ENCODE data around the gene LCMT1. TPM values are rescaled to one million over a fixed set of nuclear protein-coding genes. Genes with fewer than 3 reads are reported as not detected.

The LCMT1 gene
- total RNA-seq, 6 experiments from 2014 or later: 31.7 to 44.1 (median 41.5) TPM

DNA sequence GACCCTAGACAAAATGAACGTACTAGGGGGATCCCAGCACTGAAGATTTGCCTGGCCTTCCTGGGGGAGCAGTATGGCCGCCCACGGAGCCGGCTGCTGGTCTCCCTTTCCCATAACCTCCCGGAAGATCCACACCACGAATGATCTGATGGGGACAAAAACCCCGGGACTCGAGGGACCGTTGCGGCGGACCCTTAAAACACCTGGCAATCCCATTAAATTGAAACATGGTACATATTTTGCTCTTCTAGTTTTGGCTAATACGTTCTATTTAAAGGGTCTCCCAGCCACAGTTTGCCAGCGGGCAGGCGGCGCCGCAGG is 45.2 kb upstream of the LCMT1 start:
- H3K27ac Mint-ChIP-seq: peak overlapping the region; percentile 62
- H3K36me3 Mint-ChIP-seq (ENCODE audit: low read depth): peaks cover 8% of the 10 kb centered on the region
- TF ChIP-seq, protein P1, sequence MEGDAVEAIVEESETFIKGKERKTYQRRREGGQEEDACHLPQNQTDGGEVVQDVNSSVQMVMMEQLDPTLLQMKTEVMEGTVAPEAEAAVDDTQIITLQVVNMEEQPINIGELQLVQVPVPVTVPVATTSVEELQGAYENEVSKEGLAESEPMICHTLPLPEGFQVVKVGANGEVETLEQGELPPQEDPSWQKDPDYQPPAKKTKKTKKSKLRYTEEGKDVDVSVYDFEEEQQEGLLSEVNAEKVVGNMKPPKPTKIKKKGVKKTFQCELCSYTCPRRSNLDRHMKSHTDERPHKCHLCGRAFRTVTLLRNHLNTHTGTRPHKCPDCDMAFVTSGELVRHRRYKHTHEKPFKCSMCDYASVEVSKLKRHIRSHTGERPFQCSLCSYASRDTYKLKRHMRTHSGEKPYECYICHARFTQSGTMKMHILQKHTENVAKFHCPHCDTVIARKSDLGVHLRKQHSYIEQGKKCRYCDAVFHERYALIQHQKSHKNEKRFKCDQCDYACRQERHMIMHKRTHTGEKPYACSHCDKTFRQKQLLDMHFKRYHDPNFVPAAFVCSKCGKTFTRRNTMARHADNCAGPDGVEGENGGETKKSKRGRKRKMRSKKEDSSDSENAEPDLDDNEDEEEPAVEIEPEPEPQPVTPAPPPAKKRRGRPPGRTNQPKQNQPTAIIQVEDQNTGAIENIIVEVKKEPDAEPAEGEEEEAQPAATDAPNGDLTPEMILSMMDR (IDR thresholded peaks at IDR 0.05): no peak
- DNase-seq: no peak
- peaks cover 32% of the 10 kb centered on the region for H3K4me1 Mint-ChIP-seq (ENCODE audit: low read depth)
- H3K4me3 Mint-ChIP-seq: peak overlapping the region; percentile 92
- no peaks in the 10 kb centered on the region for H3K9me3 Mint-ChIP-seq
- peaks cover 3% of the 10 kb centered on the region for H3K27me3 Mint-ChIP-seq (ENCODE audit: insufficient read depth)

DNA sequence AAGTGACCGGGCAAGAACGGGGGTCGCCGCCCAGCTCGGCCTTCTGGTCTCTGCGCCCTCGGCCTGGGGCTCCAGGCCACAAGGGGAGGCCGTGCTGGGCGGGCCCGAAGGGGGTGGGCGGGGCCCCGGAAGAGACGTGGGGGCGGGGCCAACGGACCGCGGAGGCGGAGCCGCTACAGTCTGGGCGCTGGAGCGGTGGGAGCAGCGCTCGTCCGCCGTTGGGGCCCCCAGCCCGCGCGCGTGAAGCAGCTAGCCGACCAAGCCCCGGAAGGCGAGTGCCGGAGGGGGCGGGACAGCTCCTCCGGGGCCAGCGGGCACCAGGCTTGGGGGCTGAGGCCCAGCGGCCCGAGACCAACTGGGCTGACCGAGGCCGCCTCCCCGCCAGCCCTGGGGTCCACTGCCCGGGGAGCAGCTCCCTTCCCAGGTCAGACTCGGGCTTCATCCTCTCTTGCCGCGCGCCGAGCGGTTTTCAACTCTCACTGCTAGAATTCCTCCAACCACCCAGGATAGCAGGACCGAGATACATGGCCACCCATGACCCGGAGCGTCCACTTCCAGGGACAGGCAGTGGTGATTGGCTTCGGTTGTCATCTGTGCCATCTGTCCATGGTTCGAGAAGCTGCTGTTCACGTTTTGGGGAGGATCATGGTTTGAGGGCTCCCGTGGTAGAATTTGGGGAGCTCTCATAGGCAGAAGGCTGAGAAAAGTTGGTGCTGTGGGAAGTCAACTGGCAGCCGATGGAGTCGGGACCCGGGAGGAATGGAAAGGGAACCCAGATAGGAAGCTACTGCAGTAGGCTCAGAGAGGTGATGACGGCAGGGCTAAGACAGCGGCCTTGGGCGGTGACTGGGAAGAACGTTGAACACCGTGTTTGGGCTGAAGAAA is 44.6 kb upstream of the LCMT1 start:
- H3K4me1 Mint-ChIP-seq (ENCODE audit: low read depth): peaks cover 32% of the 10 kb centered on the region
- H3K4me3 Mint-ChIP-seq: peak overlapping the region; percentile 92
- DNase-seq: no peak
- TF ChIP-seq, protein P1 (IDR thresholded peaks at IDR 0.05): no peak
- no peaks in the 10 kb centered on the region for H3K9me3 Mint-ChIP-seq
- peaks cover 3% of the 10 kb centered on the region for H3K27me3 Mint-ChIP-seq (ENCODE audit: insufficient read depth)
- peaks cover 8% of the 10 kb centered on the region for H3K36me3 Mint-ChIP-seq (ENCODE audit: low read depth)
- H3K27ac Mint-ChIP-seq: peak overlapping the region; percentile 79

DNA sequence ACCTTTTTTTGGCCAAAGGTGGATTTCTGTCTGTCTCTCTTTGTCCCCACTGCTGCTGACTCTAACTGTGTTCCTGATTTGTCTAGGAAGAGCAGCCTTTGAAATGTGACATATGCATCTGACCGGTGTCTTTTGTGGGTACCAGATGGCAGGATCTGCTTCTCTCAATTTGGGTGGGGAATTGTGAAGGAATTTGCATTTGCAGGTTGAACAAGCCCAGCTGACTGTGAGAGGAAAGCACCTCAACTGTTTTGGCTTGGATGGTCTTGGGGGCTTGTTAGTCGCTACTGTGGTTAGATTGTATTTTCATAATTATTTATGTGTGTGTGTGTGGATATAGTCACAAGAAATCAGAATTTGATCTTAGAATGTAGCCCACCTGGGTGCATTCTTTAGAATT is 37.7 kb upstream of the LCMT1 start:
- DNase-seq: no peak
- H3K27me3 Mint-ChIP-seq (ENCODE audit: insufficient read depth): peaks cover 17% of the 10 kb centered on the region
- H3K4me3 Mint-ChIP-seq: no peak overlapping the region
- TF ChIP-seq, protein P1 (IDR thresholded peaks at IDR 0.05): no peak
- H3K27ac Mint-ChIP-seq: no peak overlapping the region
- peaks cover 9% of the 10 kb centered on the region for H3K4me1 Mint-ChIP-seq (ENCODE audit: low read depth)
- no peaks in the 10 kb centered on the region for H3K36me3 Mint-ChIP-seq (ENCODE audit: low read depth)
- no peaks in the 10 kb centered on the region for H3K9me3 Mint-ChIP-seq

DNA sequence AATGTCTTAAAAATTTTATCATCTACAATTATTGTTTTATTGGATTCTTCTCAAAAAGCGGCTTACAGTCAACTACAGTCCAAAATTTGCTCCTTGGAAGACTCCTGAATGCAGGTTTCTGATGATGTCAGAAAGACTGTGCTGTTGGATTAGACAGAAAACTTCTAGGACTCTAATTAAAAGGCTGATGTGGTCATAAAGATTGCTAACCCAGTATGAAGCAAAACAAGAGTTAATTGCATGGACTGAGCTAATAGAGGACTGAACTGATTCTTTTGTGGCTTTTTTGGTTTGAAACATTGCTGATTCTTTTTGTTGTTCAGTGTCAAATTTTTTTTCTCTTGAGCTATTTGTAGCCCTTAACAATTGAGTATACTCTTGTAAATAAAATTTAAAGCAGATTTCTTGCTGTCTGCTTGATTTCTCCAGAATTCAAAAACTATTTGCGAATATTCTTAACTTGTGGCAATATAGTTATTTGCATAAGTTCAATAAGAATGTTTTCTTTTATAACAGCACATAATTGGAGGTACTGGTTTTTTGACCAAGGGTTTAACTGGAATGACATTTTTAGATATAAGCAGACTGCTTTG is 33.1 kb upstream of the LCMT1 start:
- Mint-ChIP-seq H3K27ac (no peak overlapping the region), H3K4me1 (ENCODE audit: low read depth) (no peaks in the 10 kb centered on the region; the same call in 1 of the 2 replicates)

DNA sequence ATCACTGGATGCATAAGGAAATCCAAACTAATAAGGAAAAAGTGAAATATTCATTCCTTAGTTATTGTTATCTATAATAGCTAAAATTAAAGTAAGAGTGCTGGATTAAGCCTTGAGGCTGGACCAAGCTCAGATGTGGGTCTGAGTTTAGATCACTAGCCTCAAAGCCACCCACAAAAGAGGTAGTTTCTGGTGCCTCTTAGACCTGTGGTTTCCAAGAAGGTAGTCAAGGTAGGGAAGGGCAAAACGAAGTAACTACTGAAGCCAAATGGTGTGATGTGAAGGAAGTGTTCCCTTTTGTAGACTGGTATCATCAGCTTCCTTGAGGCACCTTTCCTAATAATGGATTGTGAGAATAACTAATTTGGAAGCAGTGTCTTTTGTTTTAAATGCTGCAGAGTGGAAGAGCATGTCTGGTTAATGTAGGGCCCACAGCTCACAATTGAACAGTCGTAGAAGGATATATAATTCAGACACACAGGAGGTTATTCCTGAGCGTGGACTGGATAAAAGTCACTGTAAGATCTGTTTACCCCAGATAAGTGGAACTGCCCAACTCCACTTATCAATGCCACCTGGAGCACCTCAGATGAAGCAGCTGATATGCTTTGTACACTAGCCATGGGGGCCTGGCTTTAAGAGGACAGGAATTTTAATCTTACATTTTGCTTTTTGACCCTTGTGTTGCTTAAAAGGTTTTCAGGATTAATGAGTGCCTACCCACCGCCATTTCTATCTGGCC is 31.7 kb upstream of the LCMT1 start:
- H3K4me1 Mint-ChIP-seq (ENCODE audit: low read depth): no peaks in the 10 kb centered on the region
- no peak overlapping the region for H3K27ac Mint-ChIP-seq
- TF ChIP-seq, protein P1 (IDR thresholded peaks at IDR 0.05): no peak
- no peak overlapping the region for H3K4me3 Mint-ChIP-seq
- no peak for DNase-seq
- H3K27me3 Mint-ChIP-seq (ENCODE audit: insufficient read depth): peaks cover 21% of the 10 kb centered on the region
- no peaks in the 10 kb centered on the region for H3K9me3 Mint-ChIP-seq
- H3K36me3 Mint-ChIP-seq (ENCODE audit: low read depth): no peaks in the 10 kb centered on the region

More for the DNA sequence above, 33.1 kb upstream of the LCMT1 start:
- Mint-ChIP-seq H3K9me3 (no peaks in the 10 kb centered on the region), H3K27me3 (ENCODE audit: insufficient read depth) (peaks cover 21% of the 10 kb centered on the region), H3K36me3 (ENCODE audit: low read depth) (no peaks in the 10 kb centered on the region), H3K4me3 (no peak overlapping the region)
- TF ChIP-seq, protein P1 (IDR thresholded peaks at IDR 0.05): no peak
- no peak for DNase-seq
